Measurements from ENCODE around the gene C19orf53.

The C19orf53 gene

DNA sequence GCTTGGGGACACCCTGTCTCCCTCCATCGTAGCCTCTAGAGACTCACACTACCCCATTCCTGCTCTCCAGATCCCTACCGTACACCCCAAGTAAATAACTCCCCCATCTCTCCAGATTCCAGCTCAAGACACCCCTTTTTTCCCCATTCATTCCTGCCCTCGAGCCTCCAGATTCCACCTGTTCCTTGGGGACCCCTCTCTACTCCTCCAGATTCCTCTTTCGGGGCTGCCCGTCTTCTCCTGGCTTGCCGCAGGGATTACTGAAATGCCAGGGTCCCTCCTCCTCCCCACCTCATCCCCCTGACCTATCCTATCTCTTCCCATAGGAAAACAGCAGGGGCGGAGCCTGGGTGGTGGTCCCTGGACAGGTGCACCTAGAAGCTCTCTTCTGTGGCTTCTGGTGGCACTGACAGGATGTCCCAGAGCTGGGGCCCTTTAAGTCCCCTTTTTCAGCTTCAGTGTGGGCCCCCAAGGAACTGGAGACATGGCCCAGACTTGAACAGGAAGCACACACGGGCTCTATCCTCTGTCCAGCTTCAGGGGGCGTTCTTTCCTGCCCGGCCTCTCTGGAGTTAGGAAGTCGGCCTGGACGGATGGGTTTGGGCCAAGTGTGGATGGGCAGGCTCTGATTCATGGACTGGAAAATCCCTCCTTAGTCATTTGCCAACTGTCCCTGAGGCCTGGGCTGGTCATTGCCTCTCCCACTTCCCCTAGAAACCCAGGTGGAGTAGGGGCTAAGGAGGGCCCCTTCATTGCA lies 22.2 kb downstream of the C19orf53 start:
- DNase-seq (ENCODE audit: low spot score) = no peak

DNA sequence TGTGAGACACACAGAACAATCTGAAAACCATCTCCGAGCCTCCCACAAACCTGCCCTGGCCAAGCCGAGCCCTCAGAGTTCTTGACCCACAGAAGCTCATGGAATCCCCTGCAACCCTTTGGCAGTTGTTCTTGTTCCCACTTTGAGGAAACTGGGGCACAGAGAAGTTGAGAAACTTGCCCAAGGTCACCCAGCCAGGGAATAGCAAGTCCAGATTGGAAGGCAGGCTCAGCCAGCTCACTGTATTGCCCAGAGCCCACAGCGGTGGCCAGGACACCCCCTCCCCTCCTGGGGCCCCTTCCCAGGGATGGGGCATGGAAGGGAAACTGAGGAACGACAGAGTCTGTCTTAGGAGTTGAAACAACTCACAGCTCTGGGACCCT lies 22.8 kb downstream of the C19orf53 start:
- DNase-seq (ENCODE audit: low spot score) = no peak

DNA sequence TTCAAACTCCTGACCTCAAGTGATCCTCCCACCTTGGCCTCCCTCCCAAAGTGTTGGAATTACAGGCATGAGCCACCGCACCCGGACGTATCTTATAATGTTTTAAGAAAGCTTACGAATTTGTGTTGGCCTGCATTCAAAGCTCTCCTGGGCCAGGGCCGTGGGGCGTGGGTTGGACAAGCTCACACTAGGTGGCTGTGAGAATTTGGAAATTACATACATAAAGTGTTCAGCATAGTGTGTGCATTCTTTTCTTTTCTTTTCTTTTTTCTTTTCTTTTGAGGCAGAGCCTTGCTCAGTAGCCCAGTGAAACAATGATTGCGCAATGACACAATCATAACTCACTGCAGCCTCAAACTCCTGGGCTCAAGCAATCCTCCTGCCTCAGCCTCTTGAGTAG lies 23.6 kb downstream of the C19orf53 start:
- DNase-seq (ENCODE audit: low spot score) = no peak

DNA sequence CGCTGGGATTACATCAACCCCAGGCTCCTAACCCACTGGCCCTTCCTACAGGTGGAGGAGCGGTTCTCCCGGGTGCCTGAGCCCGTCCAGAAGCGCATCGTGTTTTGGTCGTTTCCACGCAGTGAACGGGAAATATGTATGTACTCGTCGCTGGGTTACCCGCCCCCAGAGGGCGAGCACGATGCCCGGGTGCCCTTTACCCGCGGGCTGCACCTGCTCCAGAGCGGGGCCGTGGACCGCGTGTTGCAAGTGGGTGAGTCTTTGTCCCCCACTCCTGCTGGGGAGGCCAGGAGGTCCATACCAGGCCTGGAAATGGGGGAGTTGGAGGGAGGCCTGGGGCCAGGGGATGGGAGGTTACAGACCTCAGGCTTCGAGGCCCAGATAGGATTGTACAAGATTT lies 25.4 kb downstream of the C19orf53 start:
- no peak for DNase-seq (ENCODE audit: low spot score)

DNA sequence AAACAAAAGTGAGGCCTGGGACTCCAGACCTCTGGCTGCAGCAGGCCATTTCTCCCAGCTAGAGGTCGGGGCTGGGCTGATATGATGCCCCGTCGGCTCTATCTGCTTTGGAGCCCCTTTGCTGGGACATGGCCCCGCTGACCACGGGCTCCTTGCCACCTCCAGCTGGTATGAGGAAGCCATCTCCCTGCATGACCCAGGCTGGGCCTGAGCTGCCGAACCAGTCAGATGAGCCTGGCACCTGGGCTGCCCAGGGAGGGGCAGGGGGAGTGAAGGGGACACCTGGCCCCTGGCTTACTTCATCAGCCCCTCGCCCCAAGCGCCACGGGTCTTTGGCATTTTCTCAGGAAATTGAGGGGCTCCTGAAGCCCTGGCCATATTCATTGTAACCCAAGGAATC lies 28.8 kb downstream of the C19orf53 start:
- no peak for DNase-seq (ENCODE audit: low spot score)

DNA sequence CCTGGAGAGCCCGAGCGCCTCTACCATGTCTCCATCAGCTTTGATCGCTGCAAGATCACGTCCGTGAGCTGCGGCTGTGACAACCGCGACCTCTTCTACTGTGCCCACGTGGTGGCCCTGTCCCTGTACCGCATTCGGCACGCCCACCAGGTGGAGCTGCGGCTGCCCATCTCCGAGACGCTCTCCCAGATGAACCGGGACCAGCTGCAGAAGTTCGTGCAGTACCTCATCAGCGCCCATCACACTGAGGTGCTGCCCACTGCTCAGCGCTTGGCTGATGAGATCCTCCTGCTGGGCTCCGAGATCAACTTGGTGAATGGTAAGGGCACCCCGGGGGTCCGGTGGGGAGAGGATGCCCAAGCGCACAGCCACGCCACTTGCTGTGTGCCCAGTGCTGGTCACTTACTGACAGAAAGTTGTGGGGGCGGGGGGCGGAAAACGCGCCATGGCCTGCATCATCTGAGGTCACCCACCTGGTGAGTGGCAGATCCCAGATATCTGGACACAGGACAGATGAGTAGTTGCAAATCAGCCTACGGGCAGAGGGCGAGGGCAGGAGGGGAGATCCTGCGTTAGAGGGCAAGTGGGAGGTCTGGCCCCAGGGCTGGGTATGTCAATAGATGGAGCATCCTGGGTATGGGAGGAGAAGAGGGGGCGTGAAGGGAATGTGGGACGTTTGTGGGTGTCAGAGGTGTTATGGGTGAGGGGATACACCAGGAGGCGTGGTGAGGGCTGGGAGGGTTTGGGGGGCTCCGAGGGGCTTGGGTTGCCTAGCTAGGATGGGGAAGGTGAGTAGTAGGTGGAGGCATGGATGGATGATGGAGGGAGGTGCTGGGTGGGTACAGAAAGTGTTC lies 30.8 kb downstream of the C19orf53 start:
- DNase-seq (ENCODE audit: low spot score) = no peak

DNA sequence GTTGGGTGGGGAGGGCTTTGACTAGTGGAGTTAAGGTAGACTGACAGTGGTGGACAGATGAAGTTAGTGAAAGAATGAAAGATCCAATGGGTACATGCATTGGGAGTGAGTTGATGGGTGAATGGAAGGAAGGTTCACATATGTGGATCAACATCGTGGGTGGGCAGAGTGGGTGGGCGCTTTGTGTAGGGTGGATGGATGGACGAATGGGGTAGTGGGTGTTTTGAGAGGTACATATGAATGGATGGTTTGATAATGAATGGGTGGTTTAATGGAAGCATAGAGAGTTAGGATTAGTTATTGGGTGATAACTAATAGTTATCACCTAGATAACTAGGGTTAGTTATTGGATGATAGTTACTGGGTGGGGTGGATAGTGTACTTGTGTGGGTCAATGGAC lies 32.5 kb downstream of the C19orf53 start:
- no peak for DNase-seq (ENCODE audit: low spot score)

DNA sequence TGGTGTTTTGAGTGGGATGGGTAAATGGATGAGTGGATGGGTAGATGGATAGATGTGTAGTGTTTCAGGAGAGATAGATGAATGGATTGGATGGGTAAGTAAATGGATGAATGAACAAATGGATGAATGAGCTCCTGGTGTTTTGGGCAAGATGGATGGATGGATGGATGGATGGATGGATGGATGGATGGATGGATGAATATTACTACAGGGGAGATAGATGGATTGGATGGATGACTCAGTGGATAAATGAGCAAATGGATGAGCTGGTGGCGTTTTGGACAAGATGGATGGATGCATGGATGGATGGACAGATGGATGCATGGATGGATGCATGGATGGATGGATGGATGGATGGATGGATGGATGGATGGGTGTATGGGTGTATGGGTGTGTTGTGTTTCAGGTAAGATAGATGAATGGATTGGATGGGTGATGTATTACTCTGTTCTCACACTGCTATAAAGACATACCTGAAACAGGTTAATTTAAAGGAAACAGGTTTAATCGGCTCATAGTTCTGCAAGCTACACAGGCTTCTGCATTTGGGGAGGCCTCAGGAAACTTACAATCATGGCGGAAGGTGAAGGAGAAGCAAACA lies 33.3 kb downstream of the C19orf53 start:
- DNase-seq (ENCODE audit: low spot score) = no peak

DNA sequence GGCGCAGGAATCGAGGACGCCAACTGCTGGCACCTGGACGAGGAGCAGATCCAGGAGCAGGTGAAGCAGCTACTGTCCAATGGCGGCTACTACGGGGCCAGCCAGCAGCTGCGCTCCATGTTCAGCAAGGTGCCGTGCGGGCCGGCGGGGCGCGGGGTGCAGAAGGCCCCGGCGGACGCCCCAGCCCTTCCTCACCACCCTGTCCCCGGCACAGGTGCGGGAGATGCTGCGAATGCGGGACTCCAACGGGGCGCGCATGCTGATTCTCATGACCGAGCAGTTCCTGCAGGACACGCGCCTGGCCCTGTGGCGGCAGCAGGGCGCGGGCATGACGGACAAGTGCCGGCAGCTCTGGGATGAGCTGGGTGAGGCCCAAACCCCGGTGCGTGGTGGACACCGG lies 34.6 kb downstream of the C19orf53 start:
- DNase-seq (ENCODE audit: low spot score) = no peak

DNA sequence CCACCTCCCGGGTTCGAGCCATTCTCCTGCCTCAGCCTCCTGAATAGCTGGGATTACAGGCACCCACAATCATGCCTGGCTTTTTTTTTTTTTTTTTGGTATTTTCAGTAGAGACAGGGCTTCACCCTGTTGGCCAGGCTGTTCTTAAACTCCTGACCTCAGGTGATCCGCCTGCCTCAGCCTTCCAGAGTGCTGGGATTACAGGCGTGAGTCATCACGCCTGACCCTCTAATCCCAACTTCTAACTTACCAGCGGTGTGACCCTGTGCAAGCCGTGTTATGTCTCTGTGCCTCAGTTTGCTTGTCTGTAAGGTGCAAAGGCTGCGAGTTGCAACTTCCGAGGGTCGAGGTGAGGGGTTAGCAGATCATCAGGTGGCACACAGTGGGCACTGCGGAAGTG lies 38.3 kb downstream of the C19orf53 start:
- DNase-seq (ENCODE audit: low spot score) = no peak

DNA sequence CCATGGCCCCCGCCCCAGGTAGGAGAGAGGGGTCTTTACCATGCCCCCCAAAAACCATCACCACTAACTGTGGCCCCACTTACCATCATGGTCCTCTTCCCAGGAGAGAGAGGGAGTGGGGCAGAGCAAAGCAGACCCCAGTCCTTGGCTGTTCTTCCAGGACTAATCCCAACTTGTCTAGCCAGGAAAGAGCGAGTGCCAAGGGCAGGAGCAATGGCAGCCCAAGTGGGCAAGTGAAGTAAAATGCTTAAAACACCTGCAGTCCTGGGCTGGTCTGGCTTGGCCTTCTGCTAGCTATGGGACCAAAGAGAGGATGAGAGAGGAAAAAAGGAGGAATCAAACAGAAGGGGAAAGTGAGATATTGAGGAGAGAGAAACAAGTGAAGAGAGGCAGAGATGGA lies 38.9 kb downstream of the C19orf53 start:
- no peak for DNase-seq (ENCODE audit: low spot score)

DNA sequence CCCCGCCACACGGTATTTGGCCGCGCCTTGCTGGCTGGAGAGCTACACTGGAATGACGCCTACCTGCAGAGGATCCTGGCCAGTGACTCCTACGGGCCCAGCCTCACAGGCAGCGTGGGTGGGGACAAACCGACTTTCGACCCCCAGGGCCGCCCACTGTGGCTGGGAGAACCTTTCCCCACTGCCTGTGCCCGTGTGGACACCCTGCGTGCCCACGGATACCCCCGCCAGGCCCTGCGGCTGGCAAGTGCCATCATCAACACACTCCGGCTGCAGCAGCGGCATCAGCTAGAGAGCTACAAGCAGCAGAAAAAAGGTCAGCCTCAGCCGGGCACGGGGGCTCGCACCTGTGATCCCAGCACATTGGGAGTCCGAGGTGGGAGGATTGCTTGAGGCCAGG lies 40.3 kb downstream of the C19orf53 start:
- DNase-seq (ENCODE audit: low spot score) = no peak

DNA sequence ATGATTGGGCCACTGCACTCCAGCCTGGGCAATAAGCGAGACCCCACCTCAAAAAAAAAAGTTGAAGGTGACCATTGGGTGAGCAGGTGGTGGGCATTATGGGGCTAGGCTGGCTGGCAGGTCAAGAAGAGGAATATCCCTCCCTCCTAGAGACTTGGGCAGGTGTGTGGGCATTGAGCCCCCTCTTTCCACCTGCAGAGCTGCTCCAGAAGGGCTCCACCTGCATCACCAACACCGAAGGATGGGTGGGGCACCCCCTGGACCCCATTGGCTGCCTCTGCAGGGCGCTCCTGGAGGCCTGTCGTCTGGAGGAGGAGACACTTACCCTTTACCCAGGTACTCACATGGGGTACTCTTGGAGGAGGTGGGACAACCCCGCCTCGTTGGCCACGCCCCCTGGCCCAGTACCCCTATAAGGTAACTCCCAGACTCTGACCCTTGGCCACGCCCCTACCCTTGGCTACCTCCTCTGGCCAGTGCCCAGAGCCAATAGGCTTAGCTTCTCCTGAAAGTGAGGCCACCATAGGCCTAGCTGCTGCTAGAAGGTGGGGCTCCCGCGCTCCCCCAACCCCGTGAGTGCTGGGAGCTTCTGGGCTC lies 42.9 kb downstream of the C19orf53 start:
- DNase-seq (ENCODE audit: low spot score) = peak; percentile 50

DNA sequence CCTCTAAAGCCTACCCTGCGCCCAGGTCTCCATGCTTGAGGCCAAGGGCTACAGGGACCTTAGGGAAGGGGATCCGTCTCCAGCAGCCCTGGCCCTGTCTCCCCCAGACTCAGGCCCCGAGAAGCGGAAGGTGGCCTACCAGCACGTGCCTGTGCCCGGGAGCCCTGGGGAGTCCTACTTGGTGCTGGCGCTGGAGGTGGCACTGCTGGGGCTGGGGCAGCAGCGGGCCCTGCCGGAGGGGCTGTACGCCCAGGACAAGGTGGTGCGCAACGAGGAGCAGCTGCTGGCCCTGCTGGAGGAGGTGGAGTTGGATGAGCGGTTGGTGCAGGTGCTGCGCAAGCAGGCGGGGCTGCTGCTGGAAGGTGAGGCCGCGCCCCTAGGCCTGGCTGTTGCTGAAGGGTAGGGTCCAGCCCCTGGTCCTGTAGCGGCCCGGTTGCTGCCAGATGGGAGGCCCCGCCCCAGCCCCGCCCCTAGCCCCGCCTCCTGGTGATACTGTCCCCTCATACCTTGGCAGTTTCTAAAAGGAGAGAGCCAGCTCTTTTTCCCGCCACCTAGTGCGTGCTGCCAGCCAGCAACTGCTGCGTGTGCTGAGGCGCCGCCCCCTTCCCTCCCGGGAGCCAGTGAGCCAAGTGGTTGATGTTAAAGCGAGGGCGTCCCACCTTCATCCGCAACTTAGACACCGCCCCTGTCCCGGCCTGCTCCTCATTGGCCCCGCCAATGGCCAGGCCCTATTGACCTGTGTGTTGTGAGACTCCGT lies 43.5 kb downstream of the C19orf53 start:
- DNase-seq (ENCODE audit: low spot score) = peak; percentile 57

DNA sequence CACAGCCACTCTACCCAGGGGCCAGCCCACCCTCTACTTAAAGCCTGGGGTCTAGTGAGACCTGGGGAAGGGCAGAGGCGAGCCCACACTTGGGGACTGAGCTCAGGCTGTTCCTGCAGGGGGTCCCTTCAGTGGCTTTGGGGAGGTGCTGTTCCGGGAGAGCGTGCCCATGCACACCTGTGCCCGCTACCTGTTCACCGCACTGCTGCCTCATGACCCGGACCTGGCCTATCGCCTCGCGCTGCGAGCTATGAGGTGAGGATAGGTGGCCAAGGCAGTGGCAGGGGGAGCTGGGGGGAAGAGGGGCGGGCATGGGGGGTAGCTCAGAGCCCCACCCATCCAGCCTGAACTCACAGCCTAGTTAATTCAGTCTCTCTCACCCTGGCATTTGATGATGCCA lies 45.0 kb downstream of the C19orf53 start:
- no peak for DNase-seq (ENCODE audit: low spot score)

DNA sequence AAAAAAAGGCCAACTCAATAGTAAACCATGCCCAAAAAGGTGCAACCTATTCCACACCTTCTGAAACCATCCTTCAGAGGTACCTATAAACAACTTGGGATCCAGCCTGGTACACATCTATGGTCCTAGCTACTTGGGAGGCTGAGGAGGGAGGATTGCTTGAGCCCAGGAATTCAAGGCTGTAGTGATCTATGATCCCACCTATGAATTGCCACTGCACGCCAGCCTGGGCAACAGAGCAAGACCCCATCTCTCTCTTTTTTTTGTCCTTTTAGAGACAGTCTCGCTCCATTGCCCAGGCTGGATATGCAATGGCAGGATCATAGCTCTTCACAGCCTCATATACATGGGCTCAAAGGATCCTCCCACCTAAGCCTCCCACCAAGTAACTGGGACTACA lies 47.0 kb downstream of the C19orf53 start:
- no peak for DNase-seq (ENCODE audit: low spot score)

DNA sequence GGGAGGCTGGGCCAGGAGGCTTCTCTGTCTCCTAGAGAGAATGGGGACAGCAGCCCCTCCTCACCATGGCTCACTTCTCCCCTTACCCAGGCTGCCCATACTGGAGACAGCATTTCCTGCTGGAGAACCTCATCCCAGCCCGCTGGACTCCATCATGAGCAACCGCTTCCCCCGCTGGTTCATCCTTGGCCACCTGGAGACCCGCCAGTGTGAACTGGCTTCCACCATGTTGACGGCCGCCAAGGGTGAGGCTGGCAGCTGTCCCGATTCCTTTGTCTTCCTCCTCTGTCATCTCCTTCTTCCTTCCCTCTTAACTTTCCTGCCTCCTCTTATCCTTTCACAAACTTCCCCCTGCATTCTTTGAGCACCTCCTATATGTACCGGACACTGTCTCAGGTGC lies 49.0 kb downstream of the C19orf53 start:
- DNase-seq (ENCODE audit: low spot score) = no peak

DNA sequence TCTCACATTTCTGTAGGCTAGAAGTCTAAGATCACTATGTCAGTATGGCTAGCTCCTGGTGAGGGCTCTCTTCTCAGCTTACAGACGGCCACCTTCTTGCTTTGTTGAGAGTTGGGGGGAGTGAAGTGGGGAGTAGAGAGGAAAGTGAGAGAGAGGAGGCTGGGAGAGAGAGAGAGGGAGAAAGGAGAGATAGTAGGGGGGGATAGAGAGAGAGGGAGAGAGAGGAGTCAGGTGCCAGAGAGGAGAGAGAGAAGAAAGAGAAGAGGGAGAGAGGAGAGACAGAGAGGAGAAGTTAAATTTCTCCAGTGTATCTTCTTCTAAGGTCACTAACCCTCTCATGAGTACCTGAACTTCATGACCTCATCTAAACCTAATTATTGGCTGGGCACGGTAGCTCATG lies 49.6 kb downstream of the C19orf53 start:
- no peak for DNase-seq (ENCODE audit: low spot score)

DNA sequence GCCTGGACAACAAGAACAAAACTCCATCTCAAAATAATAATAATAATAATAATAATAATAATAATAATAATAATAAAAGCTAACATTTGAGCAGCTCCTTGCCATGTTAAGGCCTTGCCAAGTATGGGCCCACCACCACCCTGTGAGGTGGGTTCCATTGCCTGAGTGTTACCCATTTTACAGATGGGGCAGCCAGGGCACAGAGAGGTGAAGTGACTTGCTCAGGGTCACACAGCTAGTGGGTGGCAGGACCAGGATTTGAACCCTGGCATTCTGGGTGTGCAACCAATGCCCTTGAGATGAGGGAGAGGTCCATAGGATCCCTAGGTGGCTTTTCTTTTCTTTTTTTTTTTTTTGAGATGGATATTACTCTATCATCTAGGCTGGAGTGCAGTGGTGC lies 50.4 kb downstream of the C19orf53 start:
- no peak for DNase-seq (ENCODE audit: low spot score)

DNA sequence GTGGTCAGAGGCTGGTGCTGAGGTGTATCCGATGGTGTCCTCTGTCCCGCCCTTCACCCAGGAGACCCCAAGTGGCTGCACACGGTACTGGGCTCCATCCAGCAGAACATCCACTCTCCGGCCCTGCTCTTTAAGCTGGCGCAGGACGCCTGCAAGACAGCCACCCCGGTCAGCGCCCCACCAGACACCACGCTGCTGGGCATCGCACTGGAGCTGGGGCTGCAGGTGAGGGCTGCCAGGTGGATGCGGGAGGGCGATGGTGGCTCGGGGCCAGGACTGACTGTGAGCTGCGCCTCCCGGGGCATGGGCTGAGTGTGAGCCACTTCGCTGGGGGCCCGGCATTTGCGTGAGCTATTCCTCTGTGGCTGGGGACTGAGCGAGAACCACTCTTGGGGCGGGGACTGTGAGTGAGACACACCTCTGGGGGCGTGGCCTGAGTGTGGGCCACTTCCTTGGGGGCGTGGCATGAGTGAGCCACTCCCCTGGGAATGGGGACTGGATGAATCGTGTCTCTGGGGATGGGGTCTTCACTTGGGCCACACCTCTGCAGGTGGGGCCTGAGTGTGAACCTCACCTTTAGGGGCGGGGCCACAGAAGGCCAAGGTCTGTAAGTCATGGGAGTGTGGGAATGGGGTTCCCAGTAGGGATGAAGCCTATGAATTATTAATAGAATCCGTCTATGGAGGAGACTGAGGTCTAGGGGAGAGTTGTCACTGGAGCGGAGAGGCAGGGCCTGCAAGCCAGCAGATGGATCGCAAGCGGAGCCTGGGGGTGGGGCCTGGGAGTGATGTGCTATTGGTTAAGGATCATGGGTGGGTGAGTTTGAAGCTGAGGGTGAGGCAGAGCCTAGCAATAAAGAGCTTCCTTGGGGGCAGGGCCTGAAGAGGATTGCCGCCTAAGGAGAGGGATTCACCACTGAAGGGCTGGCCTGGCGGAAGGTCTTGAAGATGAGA lies 51.5 kb downstream of the C19orf53 start:
- DNase-seq (ENCODE audit: low spot score) = no peak
